ENCODE measurements around the gene ANO5.

DNA sequence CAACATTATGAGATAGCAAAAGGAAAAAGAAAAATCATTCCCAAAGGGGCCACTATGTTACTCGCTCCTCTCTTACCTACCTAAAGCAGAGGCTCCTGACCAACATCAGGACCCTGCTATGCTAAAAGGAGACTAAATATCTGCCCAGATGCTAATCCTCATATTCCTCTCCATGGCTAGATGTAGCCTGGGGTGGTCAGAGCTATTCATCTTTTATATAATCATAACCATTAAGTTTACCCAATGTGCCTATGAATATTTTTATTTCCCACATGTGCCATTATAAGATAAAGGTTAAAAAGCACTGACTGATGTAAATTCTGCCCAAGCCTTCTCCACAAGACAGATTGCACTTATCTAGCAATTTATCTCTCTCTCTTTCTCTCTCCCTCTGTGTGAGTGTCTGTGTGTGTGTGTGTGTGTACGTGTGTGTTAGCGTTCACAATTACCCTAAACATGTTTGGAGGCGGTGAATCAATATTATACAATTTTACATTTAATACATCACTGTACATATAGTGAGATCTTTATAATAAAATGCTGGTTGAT, 41.2 kb upstream of the ANO5 start:
- TF ChIP-seq POLR2A (IDR thresholded peaks at IDR 0.05) = no peak
- TF ChIP-seq, protein P1, sequence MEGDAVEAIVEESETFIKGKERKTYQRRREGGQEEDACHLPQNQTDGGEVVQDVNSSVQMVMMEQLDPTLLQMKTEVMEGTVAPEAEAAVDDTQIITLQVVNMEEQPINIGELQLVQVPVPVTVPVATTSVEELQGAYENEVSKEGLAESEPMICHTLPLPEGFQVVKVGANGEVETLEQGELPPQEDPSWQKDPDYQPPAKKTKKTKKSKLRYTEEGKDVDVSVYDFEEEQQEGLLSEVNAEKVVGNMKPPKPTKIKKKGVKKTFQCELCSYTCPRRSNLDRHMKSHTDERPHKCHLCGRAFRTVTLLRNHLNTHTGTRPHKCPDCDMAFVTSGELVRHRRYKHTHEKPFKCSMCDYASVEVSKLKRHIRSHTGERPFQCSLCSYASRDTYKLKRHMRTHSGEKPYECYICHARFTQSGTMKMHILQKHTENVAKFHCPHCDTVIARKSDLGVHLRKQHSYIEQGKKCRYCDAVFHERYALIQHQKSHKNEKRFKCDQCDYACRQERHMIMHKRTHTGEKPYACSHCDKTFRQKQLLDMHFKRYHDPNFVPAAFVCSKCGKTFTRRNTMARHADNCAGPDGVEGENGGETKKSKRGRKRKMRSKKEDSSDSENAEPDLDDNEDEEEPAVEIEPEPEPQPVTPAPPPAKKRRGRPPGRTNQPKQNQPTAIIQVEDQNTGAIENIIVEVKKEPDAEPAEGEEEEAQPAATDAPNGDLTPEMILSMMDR (IDR thresholded peaks at IDR 0.05) = no peak
